Measurements from ENCODE around the gene EID3.

GRCh38 chr12:104336115-104336514, 32.6 kb downstream of the EID3 start:
- TF ChIP-seq POLR2A (IDR thresholded peaks at IDR 0.05) (no peak), CTCF (IDR thresholded peaks at IDR 0.05) (no peak), POLR2AphosphoS5 (IDR thresholded peaks at IDR 0.05) (no peak)
